Measurements from ENCODE around the gene ZNF70. TPM values are rescaled to one million over a fixed set of nuclear protein-coding genes. Genes with fewer than 3 reads are reported as not detected.

The ZNF70 gene
- total and polyA plus RNA-seq, 2 of the 13 experiments (the other 11 are each of a cell fraction or from before 2014, with no cell fraction given) = 0.62 to 3.6 TPM

- TF ChIP-seq TIGD3 (CRISPR knock-in tag; IDR thresholded peaks at IDR 0.05; ENCODE audit: borderline replicate concordance) (no peak), ZMYM3 (CRISPR knock-in tag; IDR thresholded peaks at IDR 0.05) (peak; percentile 54; the same call in 1 of the 2 replicates), KAT2B (IDR thresholded peaks at IDR 0.05; ENCODE audit: borderline replicate concordance, low read depth, low read length) (no peak), ERF (CRISPR knock-in tag; IDR thresholded peaks at IDR 0.05) (peak; percentile 77), RARA (CRISPR knock-in tag; IDR thresholded peaks at IDR 0.05) (no peak; the same call in none of the 2 replicates), HNF4G (IDR thresholded peaks at IDR 0.05; ENCODE audit: borderline replicate concordance, low read depth, low read length) (no peak), HNF4G (CRISPR knock-in tag; IDR thresholded peaks at IDR 0.05; ENCODE audit: borderline replicate concordance, low read depth) (no peak), ELF1 (CRISPR knock-in tag; IDR thresholded peaks at IDR 0.05) (peak; percentile 47; the same call in 1 of the 2 replicates), ZNF253 (CRISPR knock-in tag; IDR thresholded peaks at IDR 0.05; ENCODE audit: borderline replicate concordance) (peak; percentile 36; the same call in 1 of the 2 replicates), PRMT3 (CRISPR knock-in tag; IDR thresholded peaks at IDR 0.05; ENCODE audit: borderline replicate concordance, low read depth) (no peak), SALL2 (CRISPR knock-in tag; IDR thresholded peaks at IDR 0.05) (peak; percentile 59), ZNF331 (CRISPR knock-in tag; IDR thresholded peaks at IDR 0.05) (no peak), KAT7 (CRISPR knock-in tag; IDR thresholded peaks at IDR 0.05; ENCODE audit: borderline replicate concordance) (peak; percentile 29; the same call in 1 of the 2 replicates), FOXP4 (CRISPR knock-in tag; IDR thresholded peaks at IDR 0.05) (peak; percentile 43; the same call in 1 of the 2 replicates), MLLT10 (CRISPR knock-in tag; IDR thresholded peaks at IDR 0.05) (no peak), ATRX (CRISPR knock-in tag; IDR thresholded peaks at IDR 0.05; ENCODE audit: borderline replicate concordance) (no peak), THYN1 (CRISPR knock-in tag; IDR thresholded peaks at IDR 0.05; ENCODE audit: borderline replicate concordance, low read depth) (0 out of 2 replicates have a peak, but pooled peaks have one; percentile 39), BCL6 (CRISPR knock-in tag; IDR thresholded peaks at IDR 0.05) (peak; percentile 25; the same call in 1 of the 2 replicates), TCF7L2 (IDR thresholded peaks at IDR 0.05; ENCODE audit: low read depth, low read length) (no peak)
- TF ChIP-seq, protein P1, sequence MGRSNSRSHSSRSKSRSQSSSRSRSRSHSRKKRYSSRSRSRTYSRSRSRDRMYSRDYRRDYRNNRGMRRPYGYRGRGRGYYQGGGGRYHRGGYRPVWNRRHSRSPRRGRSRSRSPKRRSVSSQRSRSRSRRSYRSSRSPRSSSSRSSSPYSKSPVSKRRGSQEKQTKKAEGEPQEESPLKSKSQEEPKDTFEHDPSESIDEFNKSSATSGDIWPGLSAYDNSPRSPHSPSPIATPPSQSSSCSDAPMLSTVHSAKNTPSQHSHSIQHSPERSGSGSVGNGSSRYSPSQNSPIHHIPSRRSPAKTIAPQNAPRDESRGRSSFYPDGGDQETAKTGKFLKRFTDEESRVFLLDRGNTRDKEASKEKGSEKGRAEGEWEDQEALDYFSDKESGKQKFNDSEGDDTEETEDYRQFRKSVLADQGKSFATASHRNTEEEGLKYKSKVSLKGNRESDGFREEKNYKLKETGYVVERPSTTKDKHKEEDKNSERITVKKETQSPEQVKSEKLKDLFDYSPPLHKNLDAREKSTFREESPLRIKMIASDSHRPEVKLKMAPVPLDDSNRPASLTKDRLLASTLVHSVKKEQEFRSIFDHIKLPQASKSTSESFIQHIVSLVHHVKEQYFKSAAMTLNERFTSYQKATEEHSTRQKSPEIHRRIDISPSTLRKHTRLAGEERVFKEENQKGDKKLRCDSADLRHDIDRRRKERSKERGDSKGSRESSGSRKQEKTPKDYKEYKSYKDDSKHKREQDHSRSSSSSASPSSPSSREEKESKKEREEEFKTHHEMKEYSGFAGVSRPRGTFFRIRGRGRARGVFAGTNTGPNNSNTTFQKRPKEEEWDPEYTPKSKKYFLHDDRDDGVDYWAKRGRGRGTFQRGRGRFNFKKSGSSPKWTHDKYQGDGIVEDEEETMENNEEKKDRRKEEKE (IDR thresholded peaks at IDR 0.05) = no peak
- TF ChIP-seq, protein P2, sequence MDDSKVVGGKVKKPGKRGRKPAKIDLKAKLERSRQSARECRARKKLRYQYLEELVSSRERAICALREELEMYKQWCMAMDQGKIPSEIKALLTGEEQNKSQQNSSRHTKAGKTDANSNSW (CRISPR knock-in tag; IDR thresholded peaks at IDR 0.05; ENCODE audit: borderline replicate concordance) = no peak
These were observed 17.0 kb upstream of the ZNF70 start, which contains the start of gene CHCHD10 (continued) for GRCh38 chr22:23767673-23768548.
